Measurements from ENCODE around the gene POLR2J3. TPM values are rescaled to one million over a fixed set of nuclear protein-coding genes. Genes with fewer than 3 reads are reported as not detected.

POLR2J3 gene
- total and polyA plus RNA-seq, 3 donors from 2014 or later = 31.3 to 66.4 (median 45.5) TPM

Other genes with a start within 250 kb of the POLR2J3 start
- gene SPDYE6, start 216.1 kb downstream of the POLR2J3 start, total RNA-seq = 1 to 10 TPM; 2.3 to 5.2 TPM
- 6.7 TPM for gene SPDYE6, start 216.1 kb downstream of the POLR2J3 start, polyA plus RNA-seq (ENCODE audit: insufficient read depth, low read depth, low replicate concordance)
- 10 to 100 TPM; 52.5 to 71.1 TPM for gene PRKRIP1, start 176.2 kb downstream of the POLR2J3 start, total RNA-seq
- gene PRKRIP1, start 176.2 kb downstream of the POLR2J3 start, polyA plus RNA-seq (ENCODE audit: insufficient read depth, low read depth, low replicate concordance) = 50.8 TPM
- gene ORAI2, start 139.0 kb downstream of the POLR2J3 start, total RNA-seq = 10 to 100 TPM in 1 of 2 donors, 1 to 10 TPM in 1; 9.7 to 10.3 TPM
- 9.9 TPM for gene ORAI2, start 139.0 kb downstream of the POLR2J3 start, polyA plus RNA-seq (ENCODE audit: insufficient read depth, low read depth, low replicate concordance)
- gene ALKBH4, start 107.7 kb downstream of the POLR2J3 start, total RNA-seq = 10 to 100 TPM; 26.7 to 27.7 TPM
- 9.3 TPM for gene ALKBH4, start 107.7 kb downstream of the POLR2J3 start, polyA plus RNA-seq (ENCODE audit: insufficient read depth, low read depth, low replicate concordance)
- 100 to 1,000 TPM; 221 to 350 TPM for gene LRWD1, start 107.6 kb downstream of the POLR2J3 start, total RNA-seq
- 540 TPM for gene LRWD1, start 107.6 kb downstream of the POLR2J3 start, polyA plus RNA-seq (ENCODE audit: insufficient read depth, low read depth, low replicate concordance)
- gene POLR2J, start 93.7 kb downstream of the POLR2J3 start, total RNA-seq = 10 to 100 TPM; 33.9 to 46.0 TPM
- 73.1 TPM for gene POLR2J, start 93.7 kb downstream of the POLR2J3 start, polyA plus RNA-seq (ENCODE audit: insufficient read depth, low read depth, low replicate concordance)
- gene RASA4B, start 54.8 kb downstream of the POLR2J3 start, total RNA-seq = 10 to 100 TPM; 11.5 to 15.7 TPM
- 18.5 TPM for gene RASA4B, start 54.8 kb downstream of the POLR2J3 start, polyA plus RNA-seq (ENCODE audit: insufficient read depth, low read depth, low replicate concordance)
- 10 to 100 TPM in 1 of 2 donors, 1 to 10 TPM in 1; 5.6 to 10.5 TPM for gene UPK3BL2, start 28.9 kb downstream of the POLR2J3 start, total RNA-seq
- 4.4 TPM for gene UPK3BL2, start 28.9 kb downstream of the POLR2J3 start, polyA plus RNA-seq (ENCODE audit: insufficient read depth, low read depth, low replicate concordance)
- gene SPDYE2, start 21.4 kb downstream of the POLR2J3 start, total RNA-seq = 10 to 100 TPM in 1 of 2 donors, 1 to 10 TPM in 1; 5.4 to 15.6 TPM
- 19.5 TPM for gene SPDYE2, start 21.4 kb downstream of the POLR2J3 start, polyA plus RNA-seq (ENCODE audit: insufficient read depth, low read depth, low replicate concordance)
- gene RASA4, start 44.2 kb upstream of the POLR2J3 start, total RNA-seq = 10 to 100 TPM; 28.0 to 49.0 TPM
- gene RASA4, start 44.2 kb upstream of the POLR2J3 start, polyA plus RNA-seq (ENCODE audit: insufficient read depth, low read depth, low replicate concordance) = 43.3 TPM
- 10 to 100 TPM; 22.5 to 24.2 TPM for gene UPK3BL1, start 70.2 kb upstream of the POLR2J3 start, total RNA-seq
- gene UPK3BL1, start 70.2 kb upstream of the POLR2J3 start, polyA plus RNA-seq (ENCODE audit: insufficient read depth, low read depth, low replicate concordance) = 27.4 TPM
- gene SPDYE2B, start 77.7 kb upstream of the POLR2J3 start, total RNA-seq = 10 to 100 TPM in 1 of 2 donors, 1 to 10 TPM in 1; 1.4 to 10.6 TPM
- gene SPDYE2B, start 77.7 kb upstream of the POLR2J3 start, polyA plus RNA-seq (ENCODE audit: insufficient read depth, low read depth, low replicate concordance) = 3.3 TPM
- 10 to 100 TPM in 1 of 2 donors, 1 to 10 TPM in 1; 7.6 to 10.2 TPM for gene POLR2J2, start 99.1 kb upstream of the POLR2J3 start, total RNA-seq
- gene POLR2J2, start 99.1 kb upstream of the POLR2J3 start, polyA plus RNA-seq (ENCODE audit: insufficient read depth, low read depth, low replicate concordance) = 1.4 TPM
- 10 to 100 TPM; 15.2 to 23.9 TPM for gene FAM185A, start 176.4 kb upstream of the POLR2J3 start, total RNA-seq
- gene FAM185A, start 176.4 kb upstream of the POLR2J3 start, polyA plus RNA-seq (ENCODE audit: insufficient read depth, low read depth, low replicate concordance) = 4.5 TPM